ENCODE measurements around the gene FOXM1.
"Not testable (repeated sequence)": the region's sequence is repeated elsewhere in the genome, so short reads cannot be mapped to it uniquely, and the experiment has no call there.

DNA sequence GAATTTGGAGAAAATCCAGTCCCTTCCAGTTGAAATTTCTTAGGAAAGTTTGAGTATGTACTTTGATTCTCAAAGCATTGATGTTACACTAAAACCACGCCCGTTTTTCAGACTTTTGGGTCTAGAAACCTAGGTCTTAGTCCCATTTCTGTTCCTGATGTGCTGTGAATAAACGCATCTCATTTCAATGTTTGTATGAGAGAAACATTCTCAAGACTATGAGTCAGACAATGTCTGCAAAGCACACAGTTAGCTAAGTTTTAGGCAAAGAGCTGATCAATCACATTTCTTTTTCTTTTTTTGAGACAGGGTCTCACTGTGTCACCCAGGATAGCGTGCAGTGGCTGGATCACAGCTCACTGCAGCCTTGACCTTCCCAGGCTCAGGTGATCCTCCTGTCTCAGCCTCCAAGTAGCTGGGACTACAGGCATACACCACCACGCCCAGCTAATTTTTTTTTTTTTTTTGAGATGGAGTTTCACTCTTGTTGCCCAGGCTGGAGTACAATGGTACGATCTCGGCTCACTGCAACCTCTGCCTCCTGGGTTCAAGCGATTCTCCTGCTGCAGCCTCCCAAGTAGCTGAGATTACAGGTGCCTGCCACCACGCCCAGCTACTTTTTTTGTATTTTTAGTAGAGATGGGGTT lies 7.9 kb downstream of the FOXM1 start:
- TF ChIP-seq, protein P1, sequence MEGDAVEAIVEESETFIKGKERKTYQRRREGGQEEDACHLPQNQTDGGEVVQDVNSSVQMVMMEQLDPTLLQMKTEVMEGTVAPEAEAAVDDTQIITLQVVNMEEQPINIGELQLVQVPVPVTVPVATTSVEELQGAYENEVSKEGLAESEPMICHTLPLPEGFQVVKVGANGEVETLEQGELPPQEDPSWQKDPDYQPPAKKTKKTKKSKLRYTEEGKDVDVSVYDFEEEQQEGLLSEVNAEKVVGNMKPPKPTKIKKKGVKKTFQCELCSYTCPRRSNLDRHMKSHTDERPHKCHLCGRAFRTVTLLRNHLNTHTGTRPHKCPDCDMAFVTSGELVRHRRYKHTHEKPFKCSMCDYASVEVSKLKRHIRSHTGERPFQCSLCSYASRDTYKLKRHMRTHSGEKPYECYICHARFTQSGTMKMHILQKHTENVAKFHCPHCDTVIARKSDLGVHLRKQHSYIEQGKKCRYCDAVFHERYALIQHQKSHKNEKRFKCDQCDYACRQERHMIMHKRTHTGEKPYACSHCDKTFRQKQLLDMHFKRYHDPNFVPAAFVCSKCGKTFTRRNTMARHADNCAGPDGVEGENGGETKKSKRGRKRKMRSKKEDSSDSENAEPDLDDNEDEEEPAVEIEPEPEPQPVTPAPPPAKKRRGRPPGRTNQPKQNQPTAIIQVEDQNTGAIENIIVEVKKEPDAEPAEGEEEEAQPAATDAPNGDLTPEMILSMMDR (IDR thresholded peaks at IDR 0.05; ENCODE audit: low read depth, low read length, poor library complexity, severe bottlenecking) = not testable (repeated sequence)
- TF ChIP-seq EZH2phosphoT487 (IDR thresholded peaks at IDR 0.05; ENCODE audit: borderline replicate concordance, low read length) = not testable (repeated sequence)
